T-helper 1 cell treated with Interleukin-12 subunit alpha and Interleukin-12 subunit beta and Interleukin-4 antibody, amounts not matched to agents 30 ng/mL and 1 ng/mL, for 36 hours (primary cell): Measurements from ENCODE around the gene FILIP1. TPM values are rescaled to one million over a fixed set of nuclear protein-coding genes. Genes with fewer than 3 reads are reported as not detected.
"Not testable (repeated sequence)": the region's sequence is repeated elsewhere in the genome, so short reads cannot be mapped to it uniquely, and the experiment has no call there.

ENCODE experiments used
- intact Hi-C: fragments of 100-400 bp; cut with micrococcal nuclease; formaldehyde crosslinking; loops from one replicate; pipeline ENCODE4 v1.15.1; 2024
- total RNA-seq: library from RNA; stranded (reverse); gene quantifications from 2 replicates; pipeline ENCODE4 v1.2.3, GENCODE V29; 2022

The FILIP1 gene
- total RNA-seq, 1 donor from 2014 or later, result not detected

DNA sequence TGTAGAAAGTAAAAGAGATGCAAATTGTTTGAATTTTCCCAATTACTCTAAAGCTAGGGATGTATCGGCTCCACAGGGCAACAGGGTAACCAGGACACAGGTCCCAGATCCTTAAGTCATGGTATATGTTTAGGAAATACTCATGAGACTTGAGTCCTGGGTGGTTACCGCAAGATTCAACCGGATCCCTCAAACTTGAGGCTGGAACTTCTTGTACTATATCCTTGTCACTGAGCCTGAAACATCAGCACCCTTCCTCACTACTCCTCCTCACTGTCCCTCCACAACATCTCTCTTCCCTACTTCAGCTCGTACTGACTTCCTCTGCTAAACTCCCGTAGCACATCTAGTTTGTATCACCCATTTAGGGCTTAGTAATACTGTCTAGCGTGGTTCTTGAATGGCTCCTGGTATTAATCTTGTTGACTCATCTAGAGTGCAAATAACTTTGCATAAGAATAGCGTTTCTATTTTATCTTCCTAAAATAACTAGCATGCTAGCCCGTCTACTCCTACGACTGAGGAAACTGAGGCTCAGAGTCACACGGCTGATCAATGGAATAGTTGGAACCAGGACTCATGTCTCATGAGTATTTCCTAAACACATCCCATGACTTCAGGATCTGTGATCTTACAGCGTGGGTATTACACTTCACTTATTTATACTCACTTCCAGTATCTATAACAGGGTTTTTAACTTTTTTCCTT is 72.1 kb downstream of the FILIP1 start:
- intact Hi-C loops, result no loop called here

DNA sequence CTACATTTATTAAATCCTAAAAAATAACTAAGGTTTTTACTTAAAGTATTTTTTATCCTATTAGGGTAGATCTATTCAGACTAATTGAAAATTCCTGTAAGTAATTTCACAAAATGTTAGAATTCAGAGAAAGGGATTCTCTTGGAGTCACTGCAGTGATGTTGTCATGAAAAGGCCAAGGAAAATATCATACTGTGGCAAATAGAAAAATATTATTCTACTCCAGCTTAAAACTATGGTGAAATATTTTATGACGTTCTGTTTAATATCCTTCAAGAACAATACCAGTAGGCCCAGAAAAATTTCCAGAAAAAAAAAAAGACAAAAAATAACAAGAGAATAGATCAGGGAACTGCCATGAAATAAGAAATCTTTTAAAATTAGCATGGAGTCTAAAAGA is 73.6 kb downstream of the FILIP1 start:
- intact Hi-C loops, result no loop called here

DNA sequence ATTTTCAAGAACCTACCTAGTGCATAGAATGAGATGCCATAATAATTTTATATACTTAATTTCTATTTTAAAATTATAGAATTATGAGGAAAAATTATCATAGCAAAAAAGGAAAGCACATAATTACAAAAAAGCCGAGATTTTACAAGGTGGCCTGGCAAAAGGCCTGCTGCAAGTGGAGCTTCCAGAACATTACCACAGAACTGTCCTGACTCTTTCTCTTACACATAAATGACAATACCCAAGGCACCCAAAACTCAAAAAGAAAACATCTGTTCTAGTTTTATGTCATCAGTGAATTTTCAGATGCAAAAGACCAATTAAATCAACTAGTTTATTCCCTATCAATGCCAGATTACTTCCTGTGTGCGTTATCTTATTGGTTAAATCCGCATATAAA is 74.2 kb downstream of the FILIP1 start:
- intact Hi-C loops, result no loop called here

DNA sequence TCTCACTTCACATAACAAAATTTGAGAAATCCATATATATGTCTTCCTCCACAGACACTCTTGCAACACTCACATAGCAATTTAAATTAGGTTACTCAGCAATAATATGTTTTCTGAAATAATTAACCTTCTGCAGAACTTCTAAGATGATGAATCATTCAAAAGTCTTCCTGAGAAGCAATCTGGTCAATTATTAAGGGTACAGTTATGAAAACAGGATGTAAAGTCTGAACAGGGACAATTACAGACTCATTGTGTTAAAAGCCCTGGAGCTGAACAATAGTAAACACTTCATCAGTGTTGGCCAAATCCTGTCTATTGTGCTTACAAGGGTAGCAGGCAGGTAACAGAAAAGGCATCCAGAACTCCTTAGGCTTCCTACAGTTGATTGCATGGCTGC is 75.4 kb downstream of the FILIP1 start:
- intact Hi-C loops, result no loop called here

DNA sequence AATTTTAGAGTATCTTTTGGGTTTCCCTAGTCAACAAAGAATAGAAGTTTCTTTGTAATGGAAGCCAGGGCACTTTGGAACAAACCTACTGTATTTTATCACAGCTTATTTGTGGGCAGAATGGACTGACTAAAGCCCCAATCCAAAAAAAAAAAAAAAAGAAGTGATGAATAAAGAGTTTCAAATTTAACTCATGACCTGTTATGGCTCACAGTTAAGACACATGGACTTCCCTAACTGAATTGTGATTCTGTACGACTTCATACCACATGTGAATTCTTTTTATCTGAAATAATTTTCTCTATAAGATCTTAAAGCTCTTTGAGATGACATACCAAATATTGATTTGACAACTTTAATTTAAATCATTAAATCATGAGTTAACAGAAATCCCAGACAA is 77.2 kb downstream of the FILIP1 start:
- intact Hi-C loops, result no loop called here

DNA sequence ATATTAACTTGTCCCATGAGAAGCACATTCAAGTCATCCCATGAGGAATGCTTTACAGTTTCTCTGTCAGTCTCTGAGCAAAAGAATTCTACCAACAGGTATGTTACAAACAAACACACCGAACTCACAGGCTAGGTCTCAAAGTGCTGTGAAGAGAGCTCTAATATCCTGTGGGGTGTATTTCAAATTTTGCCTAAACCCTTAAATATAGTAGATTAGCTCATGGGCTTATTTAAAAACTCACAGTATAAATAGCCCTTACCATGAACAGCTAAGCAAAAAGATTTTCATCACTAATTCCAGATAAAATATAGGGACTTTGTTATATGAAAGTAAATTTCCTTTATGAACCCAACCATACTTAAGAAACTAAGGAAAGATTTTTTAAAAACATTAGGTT is 77.8 kb downstream of the FILIP1 start:
- intact Hi-C loops, result no loop called here

DNA sequence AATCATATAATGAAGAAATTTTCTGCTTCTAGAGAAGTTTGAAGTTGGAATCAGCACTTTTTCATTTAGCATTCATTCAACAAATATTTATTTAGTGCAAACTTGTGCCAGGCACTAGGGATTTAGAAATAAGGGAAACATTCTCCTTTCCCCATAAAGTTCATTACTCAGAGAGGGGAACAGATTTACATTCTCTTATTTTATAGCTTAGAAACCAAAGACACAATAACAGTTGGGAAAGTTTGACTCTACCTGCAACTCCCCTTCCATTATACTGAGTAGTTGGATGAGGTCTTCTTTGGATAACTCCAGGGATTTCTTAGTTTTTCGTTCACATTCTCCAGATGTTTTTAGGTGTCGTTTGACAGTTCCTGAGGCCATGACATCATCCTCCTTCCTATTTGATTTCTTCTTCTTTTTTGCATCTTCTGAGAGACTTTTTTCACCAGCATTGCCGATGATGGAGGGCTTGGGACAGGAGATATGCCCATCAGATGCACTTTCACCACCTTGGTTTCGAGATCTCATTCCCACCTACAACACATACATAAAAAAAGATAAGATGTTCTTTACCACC is 79.1 kb downstream of the FILIP1 start:
- intact Hi-C loops, result no loop called here

DNA sequence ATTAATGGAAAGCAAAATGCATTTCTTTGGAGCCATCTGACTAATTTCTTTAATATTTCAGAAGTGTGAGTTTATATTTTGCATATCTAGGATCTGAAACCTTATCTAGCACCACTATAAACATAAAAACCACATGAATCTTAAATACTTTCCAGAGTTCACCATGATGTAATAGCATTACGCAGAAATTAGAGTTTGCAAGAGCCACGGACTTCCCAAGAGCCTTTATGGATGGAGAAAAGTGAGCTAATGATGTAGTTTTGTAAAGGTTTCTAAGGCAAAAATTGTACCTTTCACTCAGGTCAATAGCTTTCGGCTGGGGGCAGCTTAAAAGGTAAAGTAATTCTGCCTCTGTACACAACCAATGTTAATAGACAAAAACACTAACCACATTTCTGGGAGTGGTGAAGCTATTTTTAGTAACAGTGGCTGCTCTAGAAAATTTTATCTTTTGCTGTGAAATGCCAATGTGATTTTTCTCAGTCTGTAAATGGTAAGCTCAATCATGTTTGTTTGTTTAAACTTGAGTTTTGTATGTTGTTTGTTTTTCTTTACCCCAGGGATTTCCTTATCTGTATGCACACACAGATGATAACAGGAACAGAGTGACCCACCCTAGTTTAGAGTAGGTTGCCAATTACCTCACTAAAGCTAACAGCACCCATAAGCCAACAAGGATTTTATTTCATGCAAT is 80.5 kb downstream of the FILIP1 start:
- intact Hi-C loops, result no loop called here

DNA sequence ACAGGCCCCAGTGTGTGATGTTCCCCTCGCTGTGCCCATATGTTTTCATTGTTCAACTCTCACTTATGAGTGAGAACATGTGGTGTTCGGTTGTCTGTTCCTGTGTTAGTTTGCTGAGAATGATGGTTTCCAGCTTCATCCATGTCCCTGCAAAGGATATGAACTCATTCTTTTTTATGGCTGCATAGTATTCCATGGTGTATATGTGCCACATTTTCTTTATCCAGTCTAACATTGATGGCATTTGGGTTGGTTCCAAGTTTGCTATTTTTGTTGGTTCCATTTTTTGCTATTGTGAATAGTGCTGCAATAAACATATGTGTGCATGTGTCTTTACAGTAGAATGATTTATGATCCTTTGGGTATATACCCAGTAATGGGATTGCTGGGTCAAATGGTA is 83.0 kb downstream of the FILIP1 start:
- intact Hi-C loops, result not testable (repeated sequence)

DNA sequence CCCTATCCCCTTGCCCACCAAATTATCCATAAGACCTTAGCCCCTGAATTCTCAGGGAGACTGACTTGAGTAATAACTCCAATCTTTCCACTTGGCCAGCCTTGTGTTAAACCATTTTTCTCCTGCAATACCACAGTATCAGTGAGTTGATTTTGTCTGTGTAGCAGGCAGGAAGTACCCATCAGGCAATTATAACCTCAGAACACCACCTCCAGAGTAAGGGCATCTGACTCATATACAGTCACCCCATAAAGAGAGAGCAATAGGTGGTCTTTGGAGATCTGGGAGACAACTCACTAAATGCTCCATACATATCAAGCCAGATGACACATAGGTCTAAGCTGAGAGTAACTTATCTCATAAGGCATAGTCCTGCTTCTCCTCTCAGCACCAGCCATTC is 83.7 kb downstream of the FILIP1 start:
- intact Hi-C loops, result no loop called here

DNA sequence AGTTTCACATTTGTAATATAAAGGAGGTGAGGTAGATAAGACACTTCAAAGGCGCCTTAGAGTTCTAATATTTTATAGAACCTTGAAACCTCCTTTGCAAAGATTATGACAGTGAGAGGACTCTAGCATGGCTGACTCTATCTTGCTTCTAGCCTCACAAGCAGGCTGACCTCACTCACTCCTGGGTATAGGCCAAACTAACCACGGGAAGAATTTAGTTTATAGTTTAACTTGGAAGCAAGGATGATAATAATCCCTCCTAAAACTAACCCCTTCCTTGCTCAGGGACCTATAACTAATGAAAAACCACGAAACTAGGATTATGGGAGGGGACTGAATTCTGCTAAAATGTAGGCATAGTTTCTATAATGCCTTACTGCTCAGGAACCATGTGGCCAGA is 84.3 kb downstream of the FILIP1 start:
- intact Hi-C loops, result no loop called here

DNA sequence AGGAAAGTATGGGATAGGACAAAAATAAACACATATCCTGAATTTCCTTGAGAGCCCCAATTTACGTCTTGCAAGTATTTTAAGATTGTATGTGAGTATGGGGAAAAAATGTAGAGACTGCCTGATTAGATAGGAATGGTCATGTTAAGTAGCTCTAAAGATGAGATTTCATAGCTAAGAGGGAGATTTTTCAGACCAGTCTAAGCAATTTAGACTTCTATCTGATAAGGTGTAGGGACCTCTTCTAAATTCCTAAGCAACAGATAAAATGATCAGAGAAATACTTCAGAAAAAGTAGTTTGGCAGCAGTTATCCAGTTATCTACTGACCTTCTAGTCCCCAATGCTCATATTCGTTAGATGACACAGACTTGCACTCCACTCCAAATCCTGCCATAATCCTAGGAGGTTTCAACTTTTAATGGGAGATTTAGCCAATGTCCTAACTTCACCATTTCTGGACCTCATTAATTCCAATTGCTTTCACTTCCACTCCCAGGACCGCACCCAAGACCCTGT is 90.0 kb downstream of the FILIP1 start:
- intact Hi-C loops, result no loop called here

DNA sequence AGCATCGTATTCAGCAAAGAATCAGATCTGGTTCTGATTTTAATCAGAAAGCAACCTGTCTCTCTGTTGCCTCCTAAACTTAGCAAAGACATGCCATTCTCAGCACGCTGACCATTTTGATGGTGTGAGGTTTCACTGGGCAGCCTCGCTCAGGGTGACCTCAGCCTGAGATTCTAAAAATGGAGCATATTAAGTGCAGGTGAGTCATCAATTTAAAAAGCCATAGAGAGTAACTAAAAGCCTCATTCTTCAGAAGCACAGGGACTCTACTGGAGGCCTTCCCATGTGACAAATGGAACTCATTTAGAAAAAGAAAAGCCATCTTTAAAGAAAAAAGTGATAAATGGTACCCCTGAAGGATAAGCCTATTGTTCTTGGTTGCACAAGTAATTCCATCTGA is 91.3 kb downstream of the FILIP1 start:
- intact Hi-C loops, result no loop called here

DNA sequence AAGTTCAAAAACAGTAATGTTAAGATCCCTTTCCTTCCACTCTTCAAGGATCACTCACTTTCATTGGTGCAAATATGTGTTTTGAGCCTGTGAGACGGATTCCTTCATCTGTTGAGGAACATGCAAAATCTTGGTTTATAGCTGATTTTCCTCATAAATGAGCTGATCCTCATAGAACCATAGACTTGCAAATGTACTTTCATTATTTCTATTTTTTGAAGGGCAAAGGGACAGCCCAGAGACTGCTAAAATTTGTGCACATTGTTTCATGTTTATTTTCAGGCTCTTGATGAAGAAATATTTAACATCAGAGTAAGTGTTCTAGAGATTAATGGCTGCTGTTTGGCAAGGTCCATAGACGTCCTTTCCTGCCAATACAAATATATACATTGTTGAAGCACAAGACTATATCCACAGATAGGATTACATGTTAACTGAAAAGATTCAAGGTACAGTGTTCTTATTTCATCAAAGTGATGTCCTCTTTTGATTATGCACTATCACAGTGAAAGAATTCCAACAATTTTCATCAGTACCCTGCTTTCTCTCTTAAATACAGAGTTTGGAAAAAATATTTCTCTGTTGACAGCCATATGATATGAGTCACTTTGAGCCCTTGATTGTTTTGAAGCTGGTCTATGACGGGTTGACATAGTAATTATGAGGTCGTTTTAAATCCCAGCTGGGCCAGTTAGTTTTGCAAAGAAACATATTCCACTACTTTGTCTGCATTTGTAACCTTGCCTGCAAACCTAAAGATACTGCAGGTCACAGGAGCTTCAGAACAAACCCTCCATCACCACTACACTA is 95.7 kb downstream of the FILIP1 start:
- intact Hi-C loops, result no loop called here

DNA sequence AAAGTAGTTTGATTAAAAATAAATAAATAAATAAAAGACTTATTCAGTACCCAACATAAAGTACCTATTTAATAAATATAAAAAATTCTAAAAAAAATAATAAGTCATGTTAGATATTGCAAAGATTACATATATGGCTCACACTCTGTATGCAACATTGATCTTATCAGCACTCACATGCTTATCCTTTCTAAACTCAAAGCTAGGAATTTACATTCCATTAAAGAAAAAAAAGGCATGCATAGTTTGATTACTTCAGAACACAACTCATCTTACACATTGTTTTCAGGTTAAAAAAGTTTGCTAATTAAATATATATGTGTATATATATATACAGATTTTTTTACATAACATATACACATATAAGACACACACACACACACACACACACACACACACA is 96.4 kb downstream of the FILIP1 start:
- intact Hi-C loops, result no loop called here

DNA sequence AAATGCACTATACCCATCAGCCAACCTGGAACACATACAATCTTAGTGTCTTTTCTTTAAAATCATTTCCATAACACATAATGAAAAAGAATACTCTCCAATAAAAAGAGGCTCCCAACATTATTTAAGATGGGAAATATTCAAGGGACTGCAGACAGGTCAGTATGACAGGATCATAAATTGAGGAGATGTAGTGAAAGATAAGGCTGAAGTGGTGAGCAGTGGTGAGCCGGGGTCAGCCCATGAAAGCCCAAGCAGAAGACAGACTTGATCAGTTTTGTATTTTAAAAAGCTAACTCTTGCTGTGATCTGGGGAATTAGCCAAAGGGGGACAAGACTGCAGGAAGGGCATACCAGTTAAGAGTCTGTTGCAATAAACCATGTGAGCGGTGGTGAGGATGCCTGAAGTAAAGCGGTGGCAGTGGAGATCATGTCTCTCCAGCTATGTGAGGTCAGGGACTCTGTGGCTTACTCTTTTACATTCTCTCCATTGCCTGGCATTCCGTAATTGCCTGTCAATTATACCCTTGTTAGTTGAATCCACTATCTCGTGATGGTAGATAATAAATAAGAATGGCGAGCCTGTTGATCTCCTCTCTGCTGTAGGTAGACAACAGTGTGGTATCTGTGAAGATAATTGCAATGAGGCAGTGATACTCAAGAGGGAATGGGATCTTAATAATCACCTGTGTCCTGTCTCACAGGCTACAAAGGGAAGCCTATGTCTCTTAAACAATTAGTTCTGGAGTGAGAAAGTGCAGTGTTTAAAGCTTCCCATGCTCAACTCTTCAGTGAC is 97.4 kb downstream of the FILIP1 start:
- intact Hi-C loops, result no loop called here

DNA sequence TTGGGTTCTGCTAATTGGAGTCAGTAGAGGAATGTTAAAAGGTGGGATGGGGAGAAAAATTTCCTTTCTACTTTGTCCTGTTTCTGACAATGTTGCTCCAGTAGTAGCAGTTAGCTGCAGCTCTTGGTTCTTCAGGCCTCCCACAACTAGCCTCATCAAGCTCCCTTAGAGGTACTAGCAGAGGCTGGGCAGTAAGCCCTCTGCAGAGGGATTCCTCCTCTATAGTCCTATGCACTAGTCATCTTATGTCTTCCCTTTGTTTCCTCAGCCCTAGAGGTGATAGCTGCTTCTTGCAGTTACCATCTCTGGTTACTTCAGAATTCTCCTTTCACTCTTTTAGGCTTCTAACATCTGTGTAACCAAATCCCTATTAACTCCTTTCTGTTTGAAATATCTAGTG is 99.8 kb downstream of the FILIP1 start:
- intact Hi-C loops, result no loop called here

DNA sequence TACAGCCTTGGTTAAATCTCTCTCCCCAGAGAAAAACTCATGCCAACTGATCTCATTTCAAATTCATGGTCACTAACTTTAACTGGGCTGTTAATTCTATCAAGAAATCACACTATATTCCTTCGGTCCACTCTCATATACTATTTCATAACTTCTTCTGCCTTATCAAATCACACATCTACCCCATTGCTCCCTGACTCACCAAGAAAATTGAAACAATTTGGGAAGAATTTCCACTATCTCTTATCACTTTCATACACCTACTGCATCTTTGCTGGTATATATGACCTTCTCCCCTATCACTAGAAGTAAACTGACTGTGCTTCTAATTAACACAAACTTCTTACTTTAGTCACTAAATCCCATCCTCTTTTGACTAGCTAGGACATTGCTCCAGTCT is 102.3 kb downstream of the FILIP1 start:
- intact Hi-C loops, result no loop called here

DNA sequence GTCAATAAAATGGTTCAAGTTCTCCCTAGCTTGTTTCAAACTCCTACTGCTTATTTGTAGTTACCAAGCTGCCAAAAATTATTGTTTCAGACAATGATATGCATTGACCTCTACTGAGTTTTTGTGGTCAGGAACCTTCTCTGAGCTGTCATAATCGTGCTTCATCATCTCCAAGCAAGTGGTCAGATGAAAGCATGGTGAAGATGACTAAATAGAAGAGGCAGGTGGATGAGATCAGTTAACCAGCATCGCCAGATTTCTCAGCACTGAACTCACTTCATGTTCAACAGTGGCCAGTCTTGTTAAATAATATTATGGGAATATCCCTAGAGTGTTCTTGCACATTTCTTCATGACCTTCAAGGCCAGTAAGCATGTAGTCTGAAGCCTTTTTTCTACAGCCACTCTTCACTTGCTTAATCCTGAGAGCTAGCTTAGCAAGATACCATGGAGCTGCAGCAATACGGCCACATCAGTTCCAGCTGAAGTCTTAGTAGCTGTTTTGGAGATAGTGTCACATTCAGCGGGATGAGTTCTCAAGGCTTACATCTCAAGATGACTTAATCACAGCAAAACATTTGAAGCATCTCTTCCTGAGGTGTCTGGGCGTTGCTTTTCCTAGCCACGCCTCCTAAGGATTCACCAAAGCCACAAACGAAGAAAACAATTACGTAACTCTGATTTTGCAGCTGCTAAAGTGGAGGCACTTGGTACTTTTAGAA is 107.4 kb downstream of the FILIP1 start:
- intact Hi-C loops, result no loop called here

DNA sequence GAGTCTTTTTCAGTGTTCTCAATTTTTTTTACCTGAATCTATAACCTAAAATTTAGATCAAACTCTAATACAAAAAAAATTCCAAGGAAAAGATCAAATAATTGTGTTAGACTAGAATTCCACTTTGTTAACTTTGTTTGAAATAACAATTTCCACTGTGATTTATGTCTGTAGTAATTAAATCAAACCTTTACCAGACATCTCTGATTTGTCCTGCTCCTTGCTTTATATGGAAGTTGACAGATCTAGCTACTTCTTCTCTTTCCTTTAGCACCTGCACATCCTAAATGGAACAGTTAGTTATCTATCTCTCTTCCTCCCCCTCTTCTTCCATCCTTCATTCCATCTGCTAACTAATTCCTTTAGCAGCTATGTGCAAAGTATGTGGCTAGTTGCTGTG is 109.5 kb downstream of the FILIP1 start:
- intact Hi-C loops, result no loop called here

DNA sequence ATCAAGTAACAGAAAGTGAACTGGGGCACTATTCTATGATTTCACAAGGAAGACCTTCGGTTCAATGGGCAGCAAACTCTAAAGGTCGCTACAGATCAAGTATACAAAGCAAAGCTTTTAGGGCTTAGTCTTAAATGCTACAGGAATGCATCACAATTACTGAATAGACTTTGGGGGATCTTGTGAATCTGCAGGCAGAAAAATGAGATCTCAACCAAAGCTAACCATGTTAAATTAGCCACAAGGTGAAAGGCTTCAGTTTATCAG is 111.0 kb downstream of the FILIP1 start:
- intact Hi-C loops, result no loop called here
